HG02973 (cell line): Measurements from ENCODE around the gene GCKR.

Source experiments
- ATAC-seq: cut with Tn5 transposase; IDR thresholded peaks from one replicate; pipeline ENCODE4 v1.9.1; 2021; ENCODE audit warnings: moderate library complexity; ENCODE audit not compliant: unreplicated experiment

GCKR gene

DNA sequence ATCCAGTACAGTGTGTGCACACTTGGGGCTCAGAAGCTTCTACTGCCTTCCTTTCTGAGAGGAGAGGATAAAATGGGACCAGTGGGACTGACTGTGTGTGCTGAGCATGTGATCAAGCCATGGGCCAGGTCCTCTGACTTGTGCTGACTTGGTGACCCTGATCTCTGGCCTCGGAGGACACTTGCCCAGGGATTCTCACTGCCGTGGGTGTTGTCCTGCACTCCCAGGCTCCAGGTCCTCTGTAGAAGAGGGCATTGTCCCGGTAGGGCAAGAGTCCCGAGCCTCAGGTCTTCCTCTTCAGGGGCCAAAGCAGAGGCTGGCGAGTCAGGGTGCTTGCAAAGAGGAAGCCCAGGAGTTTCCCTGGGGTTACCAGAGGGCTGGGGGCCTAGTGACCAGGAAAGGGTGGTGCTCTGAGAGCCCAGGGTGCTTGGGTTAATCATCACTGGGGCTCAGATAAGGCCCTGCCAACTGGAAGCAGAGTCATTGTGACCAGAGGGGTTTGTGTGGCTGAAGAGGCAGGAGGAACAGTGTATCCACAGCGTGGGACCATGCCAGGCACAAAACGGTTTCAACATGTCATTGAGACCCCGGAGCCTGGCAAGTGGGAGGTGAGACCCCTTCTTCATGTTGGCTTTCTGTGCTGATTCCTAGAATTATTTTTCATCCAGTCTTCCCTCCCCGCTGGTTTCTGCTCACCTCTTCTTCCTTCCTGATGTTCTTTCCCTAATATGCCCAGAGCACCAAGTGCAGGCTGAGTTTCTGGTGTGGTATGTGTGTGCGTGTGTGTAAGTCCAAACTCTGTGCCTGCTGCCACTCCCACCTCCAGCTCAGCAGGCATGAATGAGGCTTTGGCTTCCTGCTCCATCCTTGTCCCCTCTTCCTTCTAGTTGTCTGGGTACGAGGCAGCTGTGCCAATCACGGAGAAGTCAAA, at the start of gene GCKR:
TSS of gene GCKR (plus strand) at position 483 of the 931 bp plus-strand sequence. CDS start at position 549, 66 bp downstream.
- no peak for ATAC-seq

DNA sequence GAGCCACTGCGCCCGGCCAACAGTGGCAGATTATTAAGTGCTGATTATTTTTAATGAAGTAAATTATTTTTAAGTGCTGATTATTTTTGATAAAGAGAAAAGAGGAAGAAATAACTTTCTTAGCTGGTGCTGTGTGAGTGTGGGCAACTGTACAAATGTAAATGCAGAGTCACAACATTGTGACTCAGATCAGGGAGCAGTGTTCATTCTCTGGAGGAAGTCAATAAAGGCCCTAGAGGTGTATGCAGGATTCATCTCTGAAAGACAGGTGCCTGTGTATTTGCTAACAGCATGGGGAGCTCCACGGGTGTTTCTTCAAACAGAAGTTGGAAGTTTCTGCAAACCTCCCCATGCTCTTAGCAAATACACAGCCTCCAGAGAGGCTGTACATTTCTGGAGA, 48.3 kb upstream of the GCKR start:
- ATAC-seq = no peak

DNA sequence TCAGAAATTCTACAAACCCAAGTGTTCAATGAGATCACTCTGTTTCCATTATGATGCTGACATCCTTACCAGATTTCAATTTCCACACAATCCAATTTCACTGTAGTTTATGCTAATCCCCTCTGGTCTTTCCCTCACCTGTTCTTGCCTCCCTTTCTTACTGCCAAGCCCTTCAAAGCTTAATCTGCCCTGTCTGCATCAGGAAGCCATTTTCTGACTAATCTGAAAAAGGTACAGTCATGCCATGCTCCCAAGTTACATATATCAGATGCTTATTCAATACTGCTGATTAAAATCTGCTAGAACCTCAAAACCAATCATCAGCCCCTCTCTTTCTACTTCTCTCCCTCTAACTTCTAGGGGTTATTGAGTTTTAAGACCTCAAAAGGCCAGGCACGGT, 45.5 kb upstream of the GCKR start:
- no peak for ATAC-seq

GRCh38 chr2:27453968-27454367, 42.7 kb upstream of the GCKR start:
- no peak for ATAC-seq

- ATAC-seq = no peak
These were observed 35.5 kb upstream of the GCKR start for GRCh38 chr2:27461118-27461517.

- ATAC-seq = no peak
These were observed 32.2 kb upstream of the GCKR start for GRCh38 chr2:27464443-27464842.

DNA sequence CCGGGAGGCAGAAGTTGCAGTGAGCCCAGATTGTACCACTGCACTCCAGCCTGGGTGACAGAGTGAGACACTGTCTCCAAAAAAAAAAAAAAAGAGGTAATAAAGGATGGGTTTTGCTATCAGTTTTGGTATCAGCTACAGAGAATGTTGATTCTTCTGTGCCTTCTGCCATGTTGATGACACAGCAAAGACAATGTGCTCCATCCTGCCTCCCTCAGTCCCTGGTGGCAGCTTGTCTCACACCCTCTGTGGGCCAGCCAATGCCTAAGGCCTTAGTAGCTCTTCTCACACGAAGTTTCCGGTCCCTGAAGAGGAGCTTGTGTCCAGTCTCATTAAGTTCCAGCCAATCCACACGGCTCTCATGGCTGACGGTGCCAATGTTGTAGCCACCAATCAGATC, 24.7 kb upstream of the GCKR start:
- ATAC-seq = no peak

- ATAC-seq = no peak
These were observed 11.1 kb upstream of the GCKR start for GRCh38 chr2:27485496-27485895.

- peak; percentile 3 for ATAC-seq
These were observed 7.5 kb upstream of the GCKR start for GRCh38 chr2:27489118-27489497.

DNA sequence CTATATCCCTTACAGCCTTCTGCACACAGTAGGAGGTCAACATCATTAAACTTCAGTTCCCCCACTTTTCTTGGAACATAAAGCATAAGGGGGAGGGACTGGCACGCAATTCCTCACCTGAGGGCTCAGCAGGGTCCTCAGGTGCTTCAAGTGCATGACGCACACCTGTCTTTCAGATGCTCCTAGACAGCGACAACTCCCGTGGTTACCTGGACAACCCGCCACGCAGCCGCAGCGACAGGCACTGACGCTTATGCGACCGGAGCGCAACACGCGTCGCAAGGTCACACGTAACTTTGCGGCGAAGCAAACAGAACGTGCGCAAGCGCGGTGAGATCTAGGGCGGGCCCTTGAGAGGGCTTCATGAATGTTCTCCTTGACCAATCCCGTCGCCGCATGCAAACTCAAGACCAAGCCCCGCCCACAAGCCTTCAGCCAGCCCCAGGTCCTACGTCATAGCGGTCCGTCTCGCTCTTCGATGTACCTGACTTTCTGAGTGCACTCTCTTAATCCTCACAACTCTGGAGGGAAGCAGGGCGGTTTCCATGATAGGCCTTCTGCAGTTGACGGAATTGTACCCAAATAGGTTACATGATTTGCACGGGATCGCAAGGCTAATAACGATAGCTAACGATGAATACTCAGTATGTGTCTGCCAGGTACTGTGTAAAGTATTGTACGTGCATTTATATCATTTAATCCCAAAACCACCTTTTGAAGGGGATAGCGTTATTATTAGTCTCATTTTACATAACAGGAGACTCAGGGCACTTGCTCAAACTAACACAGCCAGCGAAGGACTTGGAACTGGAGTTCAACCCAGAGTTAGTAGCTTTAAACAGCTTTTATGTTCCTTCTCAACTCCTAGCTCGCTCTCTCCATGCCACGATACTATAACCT, 6.9 kb upstream of the GCKR start, which contains the start of gene IFT172:
TSS of gene IFT172 (minus strand) at position 246 of the 900 bp plus-strand sequence. CDS start at position 156, 90 bp downstream.
- ATAC-seq = peak; percentile 94

GRCh38 chr2:27492557-27492956, 4.1 kb upstream of the GCKR start:
- no peak for ATAC-seq

GRCh38 chr2:27493948-27494283, 2.7 kb upstream of the GCKR start:
- ATAC-seq = no peak

DNA sequence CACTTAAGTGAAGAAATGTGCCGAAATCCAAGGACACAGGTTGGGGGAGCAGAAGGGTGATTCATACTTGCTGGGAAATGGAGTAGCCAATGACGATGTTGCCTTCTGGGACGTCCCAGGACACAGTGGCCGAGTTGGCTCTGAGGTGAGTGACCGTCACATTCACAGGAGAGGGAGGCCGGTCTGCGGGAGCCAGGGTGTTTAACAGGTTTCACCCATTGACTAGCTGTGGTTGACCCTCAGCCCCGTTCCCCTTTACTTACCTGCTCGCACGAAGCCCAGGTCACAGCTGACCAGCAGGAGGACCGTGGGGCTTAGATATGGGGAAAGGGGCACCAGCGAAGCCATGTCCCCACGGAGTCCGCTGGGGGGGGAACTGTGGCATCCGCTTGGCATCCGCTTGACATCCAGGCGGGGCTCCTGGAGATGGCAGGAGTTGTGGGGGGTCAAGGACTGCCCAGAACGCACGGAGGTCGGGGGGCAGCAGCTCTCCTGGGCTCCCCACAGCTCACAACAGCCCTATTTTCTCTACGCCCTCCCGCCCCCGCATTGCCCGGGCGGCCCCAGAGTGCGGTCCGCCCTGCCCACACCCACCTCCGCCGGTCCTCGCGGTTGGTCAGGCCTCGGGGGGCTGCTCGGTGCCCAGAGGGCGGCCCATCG, 2.2 kb upstream of the GCKR start:
- ATAC-seq = no peak

DNA sequence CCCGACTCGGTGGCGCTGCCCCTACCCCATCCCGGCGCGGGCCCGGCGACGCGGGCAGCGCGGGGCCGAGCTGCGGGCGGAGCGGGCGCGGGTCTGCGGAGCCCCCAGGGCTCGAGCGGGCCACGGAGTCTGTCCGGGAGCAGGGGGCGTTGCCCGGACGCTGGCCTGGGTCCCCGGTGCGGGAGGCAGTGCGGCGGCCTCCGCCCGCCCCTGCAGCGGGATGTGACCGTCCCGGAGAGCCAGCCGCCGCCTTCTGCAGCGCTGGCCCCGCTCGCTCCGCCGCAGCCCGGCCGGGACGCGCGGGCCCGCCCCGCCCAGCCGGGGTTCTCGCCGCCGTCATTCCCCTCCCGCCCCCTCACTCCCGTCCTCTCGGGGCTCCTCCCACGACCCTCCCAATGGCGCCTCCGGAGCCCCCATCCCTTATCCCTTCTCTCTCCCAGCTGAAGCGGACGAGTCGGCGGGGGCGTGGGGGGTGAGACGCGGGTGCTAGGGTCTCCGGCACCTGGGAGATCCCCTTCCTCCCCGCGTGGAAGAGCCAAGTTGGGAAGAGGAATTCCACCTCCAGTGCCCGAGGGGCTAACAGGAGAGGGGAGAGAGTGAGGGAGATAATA, 1.6 kb upstream of the GCKR start, which contains the start of gene FNDC4:
TSS of gene FNDC4 (minus strand) at position 257 of the 611 bp plus-strand sequence. CDS start 521 bp downstream, outside the sequence.
- ATAC-seq = no peak

- ATAC-seq = no peak
These were observed 741 bp upstream of the GCKR start for GRCh38 chr2:27495840-27496356.

DNA sequence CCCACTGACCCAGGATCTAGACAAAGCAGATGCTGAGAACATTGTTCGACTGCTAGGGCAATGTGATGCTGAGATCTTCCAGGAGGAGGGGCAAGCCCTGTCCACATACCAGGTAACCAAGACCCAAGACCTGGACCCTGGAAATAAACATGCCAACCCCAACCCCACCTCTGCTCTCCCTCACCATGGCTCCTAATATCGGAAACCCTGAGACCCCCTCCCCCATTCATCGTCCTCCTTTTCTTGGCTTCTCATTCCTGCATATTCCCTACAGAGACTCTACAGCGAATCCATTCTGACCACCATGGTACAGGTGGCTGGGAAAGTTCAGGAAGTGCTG, 619 bp downstream of the GCKR start:
- no peak for ATAC-seq

GRCh38 chr2:27498975-27499374, 2.3 kb downstream of the GCKR start:
- ATAC-seq = no peak

- no peak for ATAC-seq
These were observed 4.4 kb downstream of the GCKR start for GRCh38 chr2:27501042-27501441.

DNA sequence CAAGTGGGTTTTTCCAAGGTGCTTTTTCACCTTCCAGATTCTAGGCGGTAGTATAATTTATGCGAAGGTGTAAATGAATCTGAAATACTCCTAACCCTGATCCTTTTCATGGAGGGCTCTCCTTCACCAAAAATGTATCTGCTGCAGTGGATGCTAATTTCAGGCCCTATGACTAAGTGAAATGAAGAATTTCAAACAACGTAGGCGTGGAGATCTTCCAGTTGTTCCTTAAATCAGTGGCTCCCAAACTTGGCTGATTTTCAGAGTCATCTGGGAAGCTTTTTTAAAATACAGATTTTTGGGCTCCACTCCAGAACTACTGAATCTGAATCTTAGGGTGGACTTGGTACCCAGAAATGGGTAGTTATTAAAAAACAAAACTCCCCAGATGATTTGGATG, 5.5 kb downstream of the GCKR start:
- ATAC-seq = no peak

DNA sequence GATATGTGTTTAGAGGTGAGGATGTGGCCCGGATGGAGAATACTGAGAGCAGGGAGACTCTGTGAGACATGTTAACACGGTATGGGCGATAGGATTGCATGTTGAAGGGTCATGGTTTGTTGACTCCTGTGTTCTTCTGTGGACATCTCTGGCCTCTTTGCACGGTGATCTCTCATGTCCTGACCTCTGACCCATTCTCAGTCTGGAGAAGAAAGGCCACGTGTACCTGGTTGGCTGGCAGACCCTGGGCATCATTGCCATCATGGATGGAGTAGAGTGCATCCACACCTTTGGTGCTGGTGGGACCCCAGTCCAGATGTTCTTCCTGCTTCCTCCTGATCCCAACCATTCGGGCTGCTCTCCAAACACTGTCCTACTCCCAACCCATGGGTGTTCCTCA, 9.9 kb downstream of the GCKR start:
- no peak for ATAC-seq

DNA sequence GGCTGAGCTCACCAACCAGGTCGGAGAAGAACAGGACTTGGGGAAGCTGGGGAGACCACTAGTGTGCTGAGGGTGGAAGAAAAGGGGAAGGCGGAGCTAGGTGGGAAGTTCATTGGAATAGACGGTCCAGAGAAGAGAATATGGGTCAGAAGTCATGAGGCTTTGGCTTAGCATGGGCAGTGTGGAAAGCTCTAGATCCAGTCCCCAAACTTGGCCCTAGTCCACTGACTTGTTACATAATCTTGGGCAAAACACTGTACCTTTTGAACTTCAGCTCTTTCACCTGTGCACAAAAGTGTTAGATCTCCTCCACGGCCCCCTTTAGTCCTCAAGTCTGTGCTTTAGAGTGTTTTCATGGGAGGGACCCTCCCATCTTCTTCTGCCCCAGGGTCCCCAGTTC, 10.7 kb downstream of the GCKR start:
- ATAC-seq = no peak
